D721Med (cell line): ENCODE measurements around the gene ZNF578.
A peak's percentile ranks its signal among the peaks of the same experiment; 100 is the strongest.
"Not testable (repeated sequence)": the region's sequence is repeated elsewhere in the genome, so short reads cannot be mapped to it uniquely, and the experiment has no call there.

Experiments
- DNase-seq: peaks from one replicate; pipeline ENCODE4 v3.0.0; 2011; ENCODE audit warnings: low spot score; ENCODE audit not compliant: insufficient read length
- FAIRE-seq: peaks from 2 replicates; lab custom pipeline; 2011; peaks lifted over from hg19 to GRCh38; lab: Jason Lieb, UNC
- TF ChIP-seq, protein P1 (sequence below): IDR thresholded peaks from 2 replicates; pipeline ENCODE4 v1.5.1; 2012; ENCODE audit warnings: mild to moderate bottlenecking, control low read depth; ENCODE audit not compliant: insufficient read depth; ENCODE audit errors: missing control alignments

ZNF578 gene

DNA sequence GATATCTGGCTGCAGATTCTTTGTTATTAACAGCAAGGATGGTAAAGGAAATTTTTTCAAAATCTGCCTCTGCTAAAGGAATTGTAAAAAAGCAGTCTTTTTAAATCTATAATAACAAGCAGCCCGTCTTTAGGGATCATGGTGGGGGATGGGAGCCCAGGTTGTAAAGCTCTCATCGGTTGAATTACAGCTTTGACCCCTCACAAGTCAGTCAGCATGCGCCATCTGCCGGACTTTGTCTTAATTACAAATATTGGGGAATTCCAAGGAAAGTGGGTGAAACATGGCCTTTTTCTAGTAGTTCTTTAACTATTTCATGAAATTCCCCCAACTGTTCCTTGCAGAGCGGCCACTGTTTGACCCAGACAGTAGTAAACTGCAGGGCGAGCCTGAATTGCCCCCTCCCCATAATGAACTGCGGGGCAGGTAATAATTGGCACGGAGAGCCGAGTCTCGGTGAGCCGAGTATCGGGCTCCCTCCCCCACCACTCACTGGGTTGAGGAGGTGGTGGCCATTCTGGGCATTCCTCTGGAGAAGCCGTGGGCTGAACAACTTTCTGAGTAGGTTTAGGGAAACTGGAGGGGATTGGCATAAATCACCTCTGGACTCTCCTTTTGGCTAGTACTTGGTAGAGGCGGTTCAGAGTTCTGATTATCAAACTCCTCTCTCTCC lies 11.6 kb downstream of the ZNF578 start:
- TF ChIP-seq, protein P1, sequence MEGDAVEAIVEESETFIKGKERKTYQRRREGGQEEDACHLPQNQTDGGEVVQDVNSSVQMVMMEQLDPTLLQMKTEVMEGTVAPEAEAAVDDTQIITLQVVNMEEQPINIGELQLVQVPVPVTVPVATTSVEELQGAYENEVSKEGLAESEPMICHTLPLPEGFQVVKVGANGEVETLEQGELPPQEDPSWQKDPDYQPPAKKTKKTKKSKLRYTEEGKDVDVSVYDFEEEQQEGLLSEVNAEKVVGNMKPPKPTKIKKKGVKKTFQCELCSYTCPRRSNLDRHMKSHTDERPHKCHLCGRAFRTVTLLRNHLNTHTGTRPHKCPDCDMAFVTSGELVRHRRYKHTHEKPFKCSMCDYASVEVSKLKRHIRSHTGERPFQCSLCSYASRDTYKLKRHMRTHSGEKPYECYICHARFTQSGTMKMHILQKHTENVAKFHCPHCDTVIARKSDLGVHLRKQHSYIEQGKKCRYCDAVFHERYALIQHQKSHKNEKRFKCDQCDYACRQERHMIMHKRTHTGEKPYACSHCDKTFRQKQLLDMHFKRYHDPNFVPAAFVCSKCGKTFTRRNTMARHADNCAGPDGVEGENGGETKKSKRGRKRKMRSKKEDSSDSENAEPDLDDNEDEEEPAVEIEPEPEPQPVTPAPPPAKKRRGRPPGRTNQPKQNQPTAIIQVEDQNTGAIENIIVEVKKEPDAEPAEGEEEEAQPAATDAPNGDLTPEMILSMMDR, result peak; percentile 73
- FAIRE-seq (peak; percentile 51), DNase-seq (peak; percentile 43)

DNA sequence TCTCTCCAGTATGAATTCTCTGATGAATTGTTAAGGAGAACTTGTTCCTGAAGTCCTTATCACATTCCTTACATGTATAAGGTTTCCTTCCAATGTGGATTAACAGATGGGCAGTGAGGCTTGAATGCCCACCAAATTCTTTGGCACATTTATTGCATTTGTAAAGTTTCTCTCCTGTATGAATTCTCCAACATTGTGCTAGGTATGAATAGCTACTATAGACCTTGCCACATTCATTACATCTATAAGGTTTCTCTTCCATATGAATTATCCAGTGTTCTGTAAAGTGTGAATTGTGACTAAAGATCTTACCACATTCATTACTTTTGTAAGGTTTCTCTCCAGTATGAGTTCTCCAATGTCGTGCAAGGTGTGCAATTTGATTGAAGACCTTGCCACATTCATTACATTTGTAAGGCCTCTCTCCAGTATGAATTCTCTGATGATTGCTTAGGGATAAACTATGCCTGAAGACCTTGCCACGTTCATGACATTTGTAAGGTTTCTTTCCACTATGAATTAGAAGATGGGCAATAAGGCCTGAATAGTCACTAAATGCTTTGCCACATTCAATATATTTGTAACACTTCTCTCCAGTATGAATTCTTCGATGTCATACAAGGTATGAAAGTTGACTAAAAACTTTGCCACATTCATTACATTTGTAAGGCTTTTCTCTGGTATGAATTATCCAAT lies 20.4 kb downstream of the ZNF578 start:
- FAIRE-seq (peak; percentile 38), DNase-seq (no peak)
- TF ChIP-seq, protein P1, result no peak

DNA sequence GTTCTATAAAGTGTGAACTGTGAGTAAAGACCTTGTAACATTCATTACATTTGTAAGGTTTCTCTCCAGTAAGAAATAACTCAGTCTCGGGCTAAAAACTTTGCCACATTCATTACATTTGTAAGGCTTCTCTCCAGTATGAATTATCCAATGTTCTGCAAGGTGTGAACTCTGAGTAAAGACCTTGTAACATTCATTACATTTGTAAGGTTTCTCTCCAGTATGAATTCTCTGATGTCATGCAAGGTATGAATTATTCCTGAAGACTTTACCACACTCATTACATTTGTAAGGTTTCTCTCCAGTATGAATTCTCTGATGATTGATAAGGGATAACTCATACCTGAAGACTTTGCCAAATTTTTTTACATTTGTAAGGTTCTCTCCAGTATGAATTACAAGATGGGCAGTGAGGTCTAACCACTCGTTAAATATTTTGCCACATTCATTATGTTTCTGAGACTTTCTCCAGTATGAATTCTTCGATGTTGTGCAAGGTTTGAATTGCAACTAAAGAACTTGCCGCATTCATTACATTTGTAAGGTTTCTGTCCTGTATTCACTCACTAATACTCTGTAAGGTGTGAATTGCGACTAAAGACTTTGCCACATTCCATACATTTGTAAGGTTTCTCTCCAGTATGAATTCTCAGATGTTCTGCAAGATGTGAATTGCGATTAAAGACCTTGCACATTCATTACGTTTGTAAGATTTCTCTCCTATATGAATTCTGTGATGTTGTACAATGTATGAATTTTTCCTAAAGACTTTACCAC lies 21.2 kb downstream of the ZNF578 start:
- DNase-seq, result no peak
- FAIRE-seq, result no peak
- TF ChIP-seq, protein P1, result no peak

DNA sequence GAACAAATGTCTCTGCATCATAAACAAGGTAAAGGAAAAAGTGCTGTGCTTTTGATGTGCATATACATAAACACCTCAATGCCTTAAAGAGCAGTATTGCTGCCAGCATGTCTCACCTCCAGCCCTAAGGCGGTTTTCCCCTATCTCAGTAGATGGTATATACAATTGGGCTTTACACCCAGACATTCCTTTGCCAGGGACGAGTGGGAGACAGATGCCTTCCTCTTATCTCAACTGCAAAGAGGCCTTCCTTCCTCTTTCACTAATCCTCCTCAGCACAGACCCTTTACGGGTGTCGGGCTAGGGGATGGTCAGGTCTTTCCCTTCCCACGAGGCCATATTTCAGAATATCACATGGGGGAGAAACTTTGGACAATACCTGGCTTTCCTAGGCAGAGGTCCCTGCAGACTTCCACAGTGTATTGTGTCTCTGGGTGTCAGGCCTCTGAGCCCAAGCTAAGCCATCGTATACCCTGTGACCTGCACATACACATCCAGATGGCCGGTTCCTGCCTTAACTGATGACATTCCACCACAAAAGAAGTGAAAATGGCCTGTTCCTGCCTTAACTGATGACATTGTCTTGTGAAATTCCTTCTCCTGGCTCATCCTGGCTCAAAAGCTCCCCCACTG lies 30.9 kb downstream of the ZNF578 start:
- not testable (repeated sequence) for DNase-seq, FAIRE-seq

DNA sequence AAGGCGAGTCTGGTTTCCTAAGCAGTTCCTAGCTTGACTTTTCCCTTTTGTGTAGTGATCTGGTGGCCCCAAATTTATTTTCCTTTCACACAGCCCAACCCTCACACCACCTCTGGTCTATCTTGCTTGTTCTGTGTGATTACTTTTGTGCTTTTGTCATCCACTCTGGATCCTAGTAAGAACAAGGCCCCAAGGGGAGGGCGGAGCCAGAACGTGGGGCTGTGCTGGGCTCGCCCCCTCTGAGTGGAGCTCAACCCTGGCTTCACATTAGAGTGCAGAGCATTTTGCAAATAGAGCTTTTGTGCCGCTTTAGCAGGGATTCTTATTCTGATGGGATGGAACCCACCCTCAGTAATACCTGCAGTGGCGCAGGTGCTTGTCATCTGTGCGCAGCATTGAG lies 31.7 kb downstream of the ZNF578 start:
- FAIRE-seq, DNase-seq: not testable (repeated sequence)

DNA sequence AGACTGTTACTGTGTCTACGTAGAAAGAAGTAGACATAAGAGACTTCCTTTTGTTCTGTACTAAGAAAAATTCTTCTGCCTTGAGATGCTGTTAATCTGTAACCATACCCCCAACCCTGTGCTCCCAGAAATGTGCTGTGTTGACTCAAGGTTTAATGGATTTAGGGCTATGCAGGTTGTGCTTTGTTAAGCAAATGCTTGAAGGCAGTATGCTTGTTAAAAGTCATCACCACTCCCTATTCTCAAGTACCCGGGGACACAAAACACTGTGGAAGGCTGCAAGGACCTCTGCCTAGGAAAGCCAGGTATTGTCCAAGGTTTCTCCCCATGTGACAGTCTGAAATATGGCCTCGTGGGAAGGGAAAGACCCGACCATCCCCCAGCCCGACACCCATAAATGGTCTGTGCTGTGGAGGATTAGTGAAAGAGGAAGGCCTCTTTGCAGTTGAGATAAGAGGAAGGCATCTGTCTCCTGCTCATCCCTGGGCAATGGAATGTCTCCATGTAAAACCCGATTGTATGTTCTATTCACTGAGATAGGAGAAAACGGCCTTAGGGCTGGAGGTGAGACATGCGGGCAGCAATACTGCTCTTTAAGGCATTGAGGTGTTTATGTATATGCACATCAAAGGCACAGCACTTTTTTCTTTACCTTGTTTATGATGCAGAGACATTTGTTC lies 32.3 kb downstream of the ZNF578 start:
- not testable (repeated sequence) for DNase-seq, FAIRE-seq

DNA sequence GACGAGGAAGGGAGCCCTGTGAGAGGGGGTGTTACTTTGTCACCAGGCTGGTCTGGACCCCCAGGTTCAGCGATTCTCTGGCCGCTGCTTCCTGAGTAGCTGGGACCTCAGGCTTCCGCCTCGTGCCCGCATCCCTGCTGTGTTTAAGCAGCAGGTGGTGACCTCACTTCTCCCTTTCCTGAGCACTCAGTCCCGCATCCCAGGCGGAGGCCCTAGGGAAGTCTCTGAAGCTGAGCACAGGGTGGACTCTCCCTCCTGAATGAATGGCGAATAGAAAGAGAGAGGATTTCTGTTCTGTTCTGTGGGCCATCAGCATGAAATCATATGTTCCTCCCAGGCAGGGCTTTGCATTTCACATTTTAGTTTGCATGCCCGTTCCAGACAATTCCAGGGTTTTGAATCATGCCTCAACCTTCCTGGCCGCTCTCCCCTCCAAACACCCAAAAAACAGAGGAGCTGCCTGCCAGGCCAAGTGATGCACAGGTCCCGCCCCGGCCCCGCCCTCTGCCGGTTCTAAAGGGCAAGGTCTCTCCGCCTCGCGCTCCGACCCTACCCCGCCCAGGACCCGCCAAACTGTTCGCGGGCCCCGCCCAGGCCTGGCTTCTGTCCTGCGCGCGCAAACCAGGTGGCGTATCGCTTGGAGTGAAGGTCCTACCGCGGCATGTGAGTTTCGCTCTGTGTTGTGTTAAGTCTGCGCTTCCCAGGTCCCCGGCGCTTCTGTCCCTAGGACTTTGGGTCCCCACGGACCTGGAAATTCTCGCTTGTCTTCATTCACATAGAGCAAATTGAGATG lies 39.0 kb downstream of the ZNF578 start:
- FAIRE-seq (no peak), DNase-seq (no peak)
- TF ChIP-seq, protein P1, result no peak
